ENCODE results near the gene HOXB2. TPM values are rescaled to one million over a fixed set of nuclear protein-coding genes. Genes with fewer than 3 reads are reported as not detected.

Gene HOXB2
- total RNA-seq, 2 experiments from 2014 or later, result 3.4 to 4.7 TPM

- H3K27me3 Mint-ChIP-seq, result peaks cover 51% of the 10 kb centered on the region
- ChIA-PET POLR2A (no interaction called here), CTCF (interaction anchor here (1.3 kb wide), 1 partner anchor 45 kb away, joined by 5 read pairs; no protein-coding TSS in a partner anchor)
- peaks cover 4% of the 10 kb centered on the region for H3K4me1 Mint-ChIP-seq
- no peak for DNase-seq
- no peaks in the 10 kb centered on the region for H3K9me3 Mint-ChIP-seq
- no peak overlapping the region for H3K27ac Mint-ChIP-seq
- no peaks in the 10 kb centered on the region for H3K36me3 Mint-ChIP-seq (ENCODE audit: low read depth)
- no peak overlapping the region for H3K4me3 Mint-ChIP-seq
Observed at GRCh38 chr17:48559840-48560817, 15.2 kb upstream of the HOXB2 start.

- ChIA-PET POLR2A (no interaction called here), CTCF (interaction anchor here (1.3 kb wide), 1 partner anchor 44 kb away, joined by 5 read pairs; no protein-coding TSS in a partner anchor)
- Mint-ChIP-seq H3K36me3 (ENCODE audit: low read depth) (no peaks in the 10 kb centered on the region), H3K27me3 (peaks cover 54% of the 10 kb centered on the region), H3K4me1 (peaks cover 6% of the 10 kb centered on the region), H3K4me3 (no peak overlapping the region), H3K9me3 (no peaks in the 10 kb centered on the region), H3K27ac (no peak overlapping the region)
- no peak for DNase-seq
Observed at GRCh38 chr17:48559122-48559839, 14.4 kb upstream of the HOXB2 start.

- H3K4me1 Mint-ChIP-seq, result peaks cover 6% of the 10 kb centered on the region
- ChIA-PET POLR2A (no interaction called here), CTCF (no interaction called here)
- no peaks in the 10 kb centered on the region for H3K36me3 Mint-ChIP-seq (ENCODE audit: low read depth)
- no peak overlapping the region for H3K4me3 Mint-ChIP-seq
- H3K9me3 Mint-ChIP-seq, result no peaks in the 10 kb centered on the region
- no peak overlapping the region for H3K27ac Mint-ChIP-seq
- peaks cover 57% of the 10 kb centered on the region for H3K27me3 Mint-ChIP-seq
- no peak for DNase-seq
Observed at GRCh38 chr17:48558831-48559121, 13.9 kb upstream of the HOXB2 start.

DNA sequence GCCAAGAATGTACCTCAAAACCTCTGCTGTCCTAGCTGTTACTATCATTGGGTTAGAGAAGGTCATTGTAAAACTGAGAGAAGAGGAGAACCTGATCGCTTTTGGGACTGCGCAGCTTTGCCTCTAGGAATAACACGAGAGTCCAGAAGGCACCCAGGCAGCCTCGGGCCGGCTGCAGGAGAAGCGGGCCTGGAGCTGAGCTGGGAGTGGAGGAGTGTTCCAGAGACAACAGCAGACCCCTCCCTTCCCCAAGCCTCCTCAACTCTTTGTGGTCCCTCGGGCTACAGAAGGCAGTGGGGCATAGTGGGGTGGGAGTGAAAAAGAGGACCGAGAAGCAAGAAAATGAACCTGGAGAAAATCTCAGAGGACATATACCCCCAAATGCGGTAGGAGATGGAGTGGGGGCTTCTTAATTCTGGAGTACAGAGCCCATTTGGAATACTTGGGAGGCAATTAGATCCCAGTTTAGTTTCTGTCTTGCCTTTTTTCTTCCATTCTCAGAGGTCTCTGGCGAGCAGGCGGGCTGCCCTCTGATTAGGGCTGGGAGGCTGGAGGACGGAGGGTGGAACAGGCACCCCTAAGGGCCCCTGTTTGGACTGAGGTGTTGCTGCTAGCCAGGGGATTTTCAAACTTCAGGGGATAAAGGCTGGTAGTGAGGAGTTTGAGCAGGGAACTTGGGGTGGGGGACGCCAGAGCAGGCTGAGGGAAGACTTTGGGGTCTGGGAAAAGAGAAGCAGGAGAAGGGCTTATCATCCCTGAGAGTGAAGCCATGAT is 13.3 kb upstream of the HOXB2 start:
- Mint-ChIP-seq H3K27ac (no peak overlapping the region), H3K36me3 (ENCODE audit: low read depth) (no peaks in the 10 kb centered on the region), H3K9me3 (no peaks in the 10 kb centered on the region), H3K4me3 (no peak overlapping the region), H3K27me3 (peaks cover 56% of the 10 kb centered on the region), H3K4me1 (peaks cover 6% of the 10 kb centered on the region)
- DNase-seq, result no peak
- ChIA-PET POLR2A (no interaction called here), CTCF (interaction anchor here (1.5 kb wide), 1 partner anchor 9 kb away, joined by 3 read pairs; no protein-coding TSS in a partner anchor)

DNA sequence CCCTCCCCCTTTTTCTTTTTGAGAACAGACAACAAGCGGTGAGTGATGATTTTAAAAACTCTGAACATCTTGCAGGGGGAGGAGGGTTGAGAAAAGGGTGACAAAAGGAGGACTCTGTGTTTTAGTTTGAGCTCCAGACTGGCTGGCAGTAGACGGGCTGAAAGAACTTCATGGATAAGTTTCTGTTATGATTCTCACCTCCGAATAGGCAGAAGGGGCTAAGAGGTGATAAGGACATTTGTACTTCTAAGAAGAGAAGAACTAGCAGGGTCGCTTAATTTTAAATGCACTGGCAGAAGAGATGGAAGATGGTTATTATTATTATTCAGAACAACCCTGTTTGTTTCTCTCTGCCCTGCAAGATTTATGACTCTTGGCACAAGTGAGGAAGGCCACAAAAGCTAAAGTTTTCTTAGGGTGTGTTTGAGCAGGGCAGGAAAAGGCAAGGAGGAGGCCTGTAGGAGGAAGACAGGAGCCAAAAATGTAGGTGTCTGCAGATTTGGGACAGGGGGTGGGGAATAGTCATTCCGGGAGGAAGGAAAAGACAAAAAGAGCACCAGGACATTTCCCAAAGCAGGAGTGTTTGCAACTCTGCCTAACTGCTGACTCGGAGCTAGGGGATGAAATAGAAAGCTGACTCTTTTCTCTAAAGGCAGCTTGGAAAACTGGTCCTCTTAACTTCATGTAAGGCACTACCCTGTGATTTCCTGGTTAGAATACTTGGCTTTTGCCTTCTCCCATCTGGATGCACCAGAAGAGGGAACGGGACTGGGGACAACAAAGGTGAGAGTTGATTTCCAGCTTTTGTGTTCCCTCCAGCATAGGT is 11.9 kb upstream of the HOXB2 start:
- no peak overlapping the region for H3K4me3 Mint-ChIP-seq
- DNase-seq, result no peak
- CTCF ChIA-PET, result interaction anchor here (0.6 to 1.7 kb wide), 5 partner anchors 8 to 205 kb away, joined by 3 to 5 read pairs (median 3); no protein-coding TSS in a partner anchor
- no peaks in the 10 kb centered on the region for H3K36me3 Mint-ChIP-seq (ENCODE audit: low read depth)
- no peak overlapping the region for H3K27ac Mint-ChIP-seq
- H3K4me1 Mint-ChIP-seq, result peaks cover 6% of the 10 kb centered on the region
- H3K9me3 Mint-ChIP-seq, result no peaks in the 10 kb centered on the region
- peaks cover 53% of the 10 kb centered on the region for H3K27me3 Mint-ChIP-seq
- POLR2A ChIA-PET, result no interaction called here

- H3K27me3 Mint-ChIP-seq, result peaks cover 53% of the 10 kb centered on the region
Observed at GRCh38 chr17:48556229-48556575, 11.3 kb upstream of the HOXB2 start.

DNA sequence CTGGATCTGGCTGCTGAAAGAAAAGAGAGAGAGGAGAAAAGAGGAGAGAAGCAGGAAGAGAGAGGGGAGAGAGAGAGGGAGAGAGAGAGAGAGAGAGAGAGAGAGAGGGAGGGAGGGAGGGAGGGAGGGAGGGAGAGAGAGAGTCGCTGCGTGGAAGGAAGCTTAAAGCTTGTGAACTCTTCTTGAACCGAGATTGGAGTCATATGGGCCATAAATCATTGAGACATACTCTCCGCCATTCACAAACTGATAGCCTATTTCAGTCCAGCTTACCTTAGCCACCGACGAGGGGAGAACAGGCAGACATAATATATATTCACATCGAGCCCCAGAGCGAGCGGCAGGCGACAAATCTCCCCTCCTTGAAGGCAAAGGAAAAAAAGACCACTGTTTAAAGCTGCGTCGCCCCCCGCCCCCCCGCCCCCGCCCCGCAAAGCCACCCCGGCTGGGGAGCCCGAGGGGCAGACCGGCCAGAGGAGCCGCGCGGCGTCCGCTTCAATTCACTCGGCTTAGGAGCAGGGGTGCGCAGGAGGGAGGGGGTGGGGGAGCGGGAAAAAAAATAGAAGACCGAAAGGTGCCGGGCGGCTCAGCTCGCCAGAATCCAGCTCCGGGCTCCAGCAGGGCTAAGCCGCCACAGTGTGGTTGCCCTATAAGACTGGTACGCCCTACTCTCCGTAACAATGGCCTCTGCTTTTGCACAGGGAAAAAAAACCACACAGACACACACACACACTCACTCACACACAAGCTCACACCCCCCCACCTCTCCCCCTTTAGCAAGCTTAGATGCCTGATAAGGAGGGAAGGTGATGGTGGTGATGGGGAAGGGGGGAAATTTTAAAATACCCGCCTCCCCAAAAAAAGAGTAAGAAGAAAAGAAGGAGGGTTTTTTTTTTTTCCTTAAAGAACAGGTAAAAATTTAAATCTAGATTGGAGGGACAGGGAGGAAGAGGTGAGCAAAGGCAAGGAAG is 10.6 kb upstream of the HOXB2 start:
- ChIA-PET POLR2A (interaction anchor here (0.6 kb wide), 1 partner anchor 11 kb away, joined by 3 read pairs; no protein-coding TSS in a partner anchor), CTCF (interaction anchor here (0.6 to 1.7 kb wide), 5 partner anchors 9 to 204 kb away, joined by 3 to 8 read pairs (median 4); no protein-coding TSS in a partner anchor)
- Mint-ChIP-seq H3K27ac (peak overlapping the region; percentile 5), H3K36me3 (ENCODE audit: low read depth) (no peaks in the 10 kb centered on the region), H3K9me3 (no peaks in the 10 kb centered on the region), H3K4me3 (peak overlapping the region; percentile 50), H3K27me3 (peaks cover 53% of the 10 kb centered on the region), H3K4me1 (peaks cover 3% of the 10 kb centered on the region)
- no peak for DNase-seq

More at GRCh38 chr17:48556229-48556575, 11.3 kb upstream of the HOXB2 start:
- Mint-ChIP-seq H3K9me3 (no peaks in the 10 kb centered on the region), H3K36me3 (ENCODE audit: low read depth) (no peaks in the 10 kb centered on the region), H3K4me1 (peaks cover 3% of the 10 kb centered on the region), H3K27ac (no peak overlapping the region), H3K4me3 (no peak overlapping the region)
- no peak for DNase-seq
- ChIA-PET POLR2A (no interaction called here), CTCF (interaction anchor here (0.6 to 1.7 kb wide), 6 partner anchors 27 to 205 kb away, joined by 3 to 5 read pairs (median 4); no protein-coding TSS in a partner anchor)

DNA sequence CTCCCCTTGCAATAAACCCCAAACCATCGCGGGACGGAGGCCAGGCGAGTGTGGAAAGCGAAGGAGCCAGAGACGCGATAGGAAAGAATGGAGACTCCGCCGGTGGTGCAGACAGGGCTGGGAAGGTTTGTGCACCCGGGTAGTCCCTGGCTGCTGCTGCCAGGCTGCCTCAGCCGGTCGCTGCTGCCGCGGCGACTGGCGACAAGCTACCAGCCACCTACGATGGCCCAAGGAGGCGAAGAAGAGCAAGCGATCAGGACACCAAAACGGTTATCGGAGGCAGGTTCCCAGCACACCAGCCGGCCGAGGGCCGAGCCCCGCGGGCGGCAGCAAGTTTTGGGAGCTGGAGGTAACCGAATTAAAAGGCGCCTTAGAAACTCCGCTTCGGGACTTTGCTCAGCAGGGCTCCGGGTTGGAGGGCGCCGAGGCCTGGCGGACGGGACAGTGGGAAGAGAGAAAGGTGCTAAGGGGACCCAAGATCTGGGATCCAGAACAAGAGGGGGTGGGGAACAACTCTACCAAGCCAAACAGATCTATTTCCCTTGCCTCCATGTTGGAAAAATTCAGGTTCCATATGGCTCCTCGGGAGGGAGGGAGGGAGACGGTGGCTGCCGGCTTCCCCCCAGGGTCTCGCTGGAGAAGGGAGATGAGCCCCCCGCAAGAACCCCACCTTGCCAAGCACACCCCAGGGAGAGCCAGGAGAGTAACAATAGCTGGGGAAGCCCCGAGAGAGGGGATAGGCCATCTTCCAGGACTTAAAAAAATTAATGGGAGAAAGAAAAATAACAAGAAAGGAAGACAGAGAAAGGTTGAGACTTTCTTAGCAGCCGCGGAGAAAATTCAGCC is 9.7 kb upstream of the HOXB2 start:
- peaks cover 3% of the 10 kb centered on the region for H3K4me1 Mint-ChIP-seq
- H3K9me3 Mint-ChIP-seq, result no peaks in the 10 kb centered on the region
- H3K27me3 Mint-ChIP-seq, result peaks cover 53% of the 10 kb centered on the region
- POLR2A ChIA-PET, result interaction anchor here (0.6 kb wide), 1 partner anchor 10 kb away, joined by 3 read pairs; no protein-coding TSS in a partner anchor
- peak overlapping the region; percentile 5 for H3K27ac Mint-ChIP-seq
- no peak overlapping the region for H3K4me3 Mint-ChIP-seq
- CTCF ChIA-PET, result interaction anchor here (1.1 to 1.7 kb wide), 2 partner anchors 8 to 28 kb away, joined by 5 to 8 read pairs; no protein-coding TSS in a partner anchor
- H3K36me3 Mint-ChIP-seq (ENCODE audit: low read depth), result no peaks in the 10 kb centered on the region
- DNase-seq, result no peak

DNA sequence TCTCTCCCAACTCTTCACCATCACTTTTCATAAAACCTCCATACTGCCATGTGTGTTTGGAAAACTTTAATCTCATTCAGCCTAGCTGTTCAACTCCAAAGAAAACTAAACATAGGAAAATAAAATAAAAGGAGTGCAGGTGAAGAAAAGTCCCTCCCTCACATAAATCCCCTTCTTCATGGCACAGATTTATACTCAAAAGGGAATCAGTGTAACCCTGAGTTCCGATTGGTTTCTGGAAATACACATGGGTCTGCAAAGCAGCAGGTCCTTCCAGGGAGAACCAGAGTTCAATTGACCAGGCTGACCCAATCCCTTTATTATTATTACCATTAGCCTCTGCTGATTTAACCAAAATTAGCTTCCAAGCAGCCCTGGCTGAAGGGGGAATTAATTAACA is 8.9 kb upstream of the HOXB2 start:
- Mint-ChIP-seq H3K4me1 (peaks cover 3% of the 10 kb centered on the region), H3K4me3 (no peak overlapping the region), H3K36me3 (ENCODE audit: low read depth) (no peaks in the 10 kb centered on the region), H3K27ac (no peak overlapping the region), H3K9me3 (no peaks in the 10 kb centered on the region), H3K27me3 (peaks cover 53% of the 10 kb centered on the region)
- POLR2A ChIA-PET, result no interaction called here
- no peak for DNase-seq
- CTCF ChIA-PET, result no interaction called here

DNA sequence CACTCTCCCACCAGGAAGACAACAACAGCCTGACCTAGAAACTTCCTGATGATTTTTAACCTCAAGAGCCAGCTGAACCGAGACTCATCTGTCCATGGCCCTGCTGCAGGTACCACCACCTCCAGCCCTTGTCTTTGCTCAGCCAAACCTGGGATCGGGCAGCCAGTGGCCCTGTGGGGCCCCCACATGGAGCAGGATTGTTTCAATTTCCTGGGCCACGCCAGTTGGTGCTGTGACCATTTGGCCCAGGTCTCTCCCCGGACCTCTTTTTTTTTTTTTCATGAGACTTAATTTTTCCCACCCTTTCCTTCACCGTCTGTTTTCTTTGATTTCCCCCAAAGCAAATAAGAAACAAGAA is 8.3 kb upstream of the HOXB2 start:
- no peak for DNase-seq
- Mint-ChIP-seq H3K4me1 (peaks cover 8% of the 10 kb centered on the region), H3K36me3 (ENCODE audit: low read depth) (no peaks in the 10 kb centered on the region), H3K27ac (no peak overlapping the region), H3K4me3 (no peak overlapping the region), H3K27me3 (peaks cover 49% of the 10 kb centered on the region), H3K9me3 (no peaks in the 10 kb centered on the region)
- ChIA-PET CTCF (interaction anchor here (0.6 kb wide), 1 partner anchor 68 kb away, joined by 3 read pairs; no protein-coding TSS in a partner anchor), POLR2A (no interaction called here)

Measured in activated CD4-positive, alpha-beta T cell treated with anti-CD3 and anti-CD28 coated beads, Interleukin-2, amount 10 ng/mL, durations not matched to agents 7 days and 5 days (primary cell).